ENCODE data around the gene NPM1.
A peak's percentile ranks its signal among the peaks of the same experiment; 100 is the strongest.

Gene NPM1

GRCh38 chr5:171418316-171418981 lies 30.8 kb downstream of the NPM1 start:
- H3K27me3 ChIP-seq (ENCODE audit: control insufficient read depth, insufficient read depth, low read length): peaks cover 20% of the 10 kb centered on the region
- H3K36me3 ChIP-seq (ENCODE audit: control insufficient read depth, insufficient read depth, low read length): no peaks in the 10 kb centered on the region
- H3K9ac ChIP-seq (ENCODE audit: low read length): no peak overlapping the region
- H3K4me3 ChIP-seq (ENCODE audit: low read length): peak overlapping the region; percentile 17
- H3K9me3 ChIP-seq (ENCODE audit: control insufficient read depth, low read length): no peaks in the 10 kb centered on the region
- H3K4me1 ChIP-seq (ENCODE audit: control insufficient read depth, insufficient read depth, low read length): peaks cover 24% of the 10 kb centered on the region

- H3K9me3 ChIP-seq (ENCODE audit: control insufficient read depth, low read length): no peaks in the 10 kb centered on the region
- peak within 1 kb of the TSS; percentile 17 for H3K4me3 ChIP-seq (ENCODE audit: low read length)
- H3K9ac ChIP-seq (ENCODE audit: low read length): peak within 1 kb of the TSS; percentile 34
- H3K36me3 ChIP-seq (ENCODE audit: control insufficient read depth, insufficient read depth, low read length): no peaks in the 10 kb centered on the region
- H3K27me3 ChIP-seq (ENCODE audit: control insufficient read depth, insufficient read depth, low read length): peaks cover 20% of the 10 kb centered on the region
- H3K4me1 ChIP-seq (ENCODE audit: control insufficient read depth, insufficient read depth, low read length): peaks cover 24% of the 10 kb centered on the region
Measured at GRCh38 chr5:171418982-171419687, 31.5 kb downstream of the NPM1 start, which contains the start of gene FGF18. FGF18 (plus strand) TSS chr5:171419647; CDS start chr5:171420200, 553 bp downstream.

- H3K9me3 ChIP-seq (ENCODE audit: control insufficient read depth, low read length): no peaks in the 10 kb centered on the region
- no peak overlapping the region for H3K4me3 ChIP-seq (ENCODE audit: low read length)
- no peaks in the 10 kb centered on the region for H3K36me3 ChIP-seq (ENCODE audit: control insufficient read depth, insufficient read depth, low read length)
- H3K4me1 ChIP-seq (ENCODE audit: control insufficient read depth, insufficient read depth, low read length): peaks cover 24% of the 10 kb centered on the region
- no peak overlapping the region for H3K9ac ChIP-seq (ENCODE audit: low read length)
- H3K27me3 ChIP-seq (ENCODE audit: control insufficient read depth, insufficient read depth, low read length): peaks cover 20% of the 10 kb centered on the region
Measured at GRCh38 chr5:171419688-171420430, 32.2 kb downstream of the NPM1 start.

GRCh38 chr5:171420431-171421241 lies 33.0 kb downstream of the NPM1 start:
- peaks cover 20% of the 10 kb centered on the region for H3K27me3 ChIP-seq (ENCODE audit: control insufficient read depth, insufficient read depth, low read length)
- H3K4me3 ChIP-seq (ENCODE audit: low read length): no peak overlapping the region
- peak overlapping the region; percentile 34 for H3K9ac ChIP-seq (ENCODE audit: low read length)
- no peaks in the 10 kb centered on the region for H3K9me3 ChIP-seq (ENCODE audit: control insufficient read depth, low read length)
- H3K36me3 ChIP-seq (ENCODE audit: control insufficient read depth, insufficient read depth, low read length): no peaks in the 10 kb centered on the region
- H3K4me1 ChIP-seq (ENCODE audit: control insufficient read depth, insufficient read depth, low read length): peaks cover 24% of the 10 kb centered on the region

GRCh38 chr5:171421331-171422262 lies 33.9 kb downstream of the NPM1 start:
- H3K36me3 ChIP-seq (ENCODE audit: control insufficient read depth, insufficient read depth, low read length): no peaks in the 10 kb centered on the region
- H3K9me3 ChIP-seq (ENCODE audit: control insufficient read depth, low read length): no peaks in the 10 kb centered on the region
- H3K9ac ChIP-seq (ENCODE audit: low read length): no peak overlapping the region
- no peak overlapping the region for H3K4me3 ChIP-seq (ENCODE audit: low read length)
- H3K4me1 ChIP-seq (ENCODE audit: control insufficient read depth, insufficient read depth, low read length): peaks cover 24% of the 10 kb centered on the region
- H3K27me3 ChIP-seq (ENCODE audit: control insufficient read depth, insufficient read depth, low read length): peaks cover 20% of the 10 kb centered on the region

GRCh38 chr5:171422495-171422894 lies 34.8 kb downstream of the NPM1 start:
- Histone ChIP-seq H3K9me3 (ENCODE audit: control insufficient read depth, low read length) (no peaks in the 10 kb centered on the region), H3K27me3 (ENCODE audit: control insufficient read depth, insufficient read depth, low read length) (peaks cover 20% of the 10 kb centered on the region), H3K9ac (ENCODE audit: low read length) (no peak overlapping the region), H3K4me1 (ENCODE audit: control insufficient read depth, insufficient read depth, low read length) (peaks cover 24% of the 10 kb centered on the region), H3K36me3 (ENCODE audit: control insufficient read depth, insufficient read depth, low read length) (no peaks in the 10 kb centered on the region), H3K4me3 (ENCODE audit: low read length) (no peak overlapping the region)

GRCh38 chr5:171422902-171423663 lies 35.4 kb downstream of the NPM1 start:
- peaks cover 30% of the 10 kb centered on the region for H3K4me1 ChIP-seq (ENCODE audit: control insufficient read depth, insufficient read depth, low read length)
- H3K9me3 ChIP-seq (ENCODE audit: control insufficient read depth, low read length): no peaks in the 10 kb centered on the region
- H3K4me3 ChIP-seq (ENCODE audit: low read length): no peak overlapping the region
- H3K36me3 ChIP-seq (ENCODE audit: control insufficient read depth, insufficient read depth, low read length): no peaks in the 10 kb centered on the region
- no peak overlapping the region for H3K9ac ChIP-seq (ENCODE audit: low read length)
- H3K27me3 ChIP-seq (ENCODE audit: control insufficient read depth, insufficient read depth, low read length): peaks cover 20% of the 10 kb centered on the region

- Histone ChIP-seq H3K4me3 (ENCODE audit: low read length) (no peak overlapping the region), H3K27me3 (ENCODE audit: control insufficient read depth, insufficient read depth, low read length) (peaks cover 13% of the 10 kb centered on the region), H3K4me1 (ENCODE audit: control insufficient read depth, insufficient read depth, low read length) (peaks cover 22% of the 10 kb centered on the region), H3K9ac (ENCODE audit: low read length) (no peak overlapping the region), H3K9me3 (ENCODE audit: control insufficient read depth, low read length) (no peaks in the 10 kb centered on the region), H3K36me3 (ENCODE audit: control insufficient read depth, insufficient read depth, low read length) (no peaks in the 10 kb centered on the region)
Measured at GRCh38 chr5:171424726-171425125, 37.1 kb downstream of the NPM1 start.

GRCh38 chr5:171425596-171426244 lies 38.1 kb downstream of the NPM1 start:
- H3K36me3 ChIP-seq (ENCODE audit: control insufficient read depth, insufficient read depth, low read length): no peaks in the 10 kb centered on the region
- H3K9me3 ChIP-seq (ENCODE audit: control insufficient read depth, low read length): no peaks in the 10 kb centered on the region
- H3K9ac ChIP-seq (ENCODE audit: low read length): no peak overlapping the region
- peaks cover 16% of the 10 kb centered on the region for H3K4me1 ChIP-seq (ENCODE audit: control insufficient read depth, insufficient read depth, low read length)
- H3K4me3 ChIP-seq (ENCODE audit: low read length): no peak overlapping the region
- H3K27me3 ChIP-seq (ENCODE audit: control insufficient read depth, insufficient read depth, low read length): peaks cover 10% of the 10 kb centered on the region

GRCh38 chr5:171426266-171426665 lies 38.6 kb downstream of the NPM1 start:
- H3K36me3 ChIP-seq (ENCODE audit: control insufficient read depth, insufficient read depth, low read length): no peaks in the 10 kb centered on the region
- H3K4me3 ChIP-seq (ENCODE audit: low read length): no peak overlapping the region
- H3K4me1 ChIP-seq (ENCODE audit: control insufficient read depth, insufficient read depth, low read length): peaks cover 10% of the 10 kb centered on the region
- H3K27me3 ChIP-seq (ENCODE audit: control insufficient read depth, insufficient read depth, low read length): peaks cover 4% of the 10 kb centered on the region
- no peaks in the 10 kb centered on the region for H3K9me3 ChIP-seq (ENCODE audit: control insufficient read depth, low read length)
- H3K9ac ChIP-seq (ENCODE audit: low read length): no peak overlapping the region
